GM04504 (cell line): ENCODE measurements around the gene MRAS.
A peak's percentile ranks its signal among the peaks of the same experiment; 100 is the strongest.
"Not testable (repeated sequence)": the region's sequence is repeated elsewhere in the genome, so short reads cannot be mapped to it uniquely, and the experiment has no call there.

ENCODE experiments used
- DNase-seq: peaks from one replicate; pipeline ENCODE4 v3.0.0-alpha.2; 2012; ENCODE audit warnings: low read depth

The MRAS gene

DNA sequence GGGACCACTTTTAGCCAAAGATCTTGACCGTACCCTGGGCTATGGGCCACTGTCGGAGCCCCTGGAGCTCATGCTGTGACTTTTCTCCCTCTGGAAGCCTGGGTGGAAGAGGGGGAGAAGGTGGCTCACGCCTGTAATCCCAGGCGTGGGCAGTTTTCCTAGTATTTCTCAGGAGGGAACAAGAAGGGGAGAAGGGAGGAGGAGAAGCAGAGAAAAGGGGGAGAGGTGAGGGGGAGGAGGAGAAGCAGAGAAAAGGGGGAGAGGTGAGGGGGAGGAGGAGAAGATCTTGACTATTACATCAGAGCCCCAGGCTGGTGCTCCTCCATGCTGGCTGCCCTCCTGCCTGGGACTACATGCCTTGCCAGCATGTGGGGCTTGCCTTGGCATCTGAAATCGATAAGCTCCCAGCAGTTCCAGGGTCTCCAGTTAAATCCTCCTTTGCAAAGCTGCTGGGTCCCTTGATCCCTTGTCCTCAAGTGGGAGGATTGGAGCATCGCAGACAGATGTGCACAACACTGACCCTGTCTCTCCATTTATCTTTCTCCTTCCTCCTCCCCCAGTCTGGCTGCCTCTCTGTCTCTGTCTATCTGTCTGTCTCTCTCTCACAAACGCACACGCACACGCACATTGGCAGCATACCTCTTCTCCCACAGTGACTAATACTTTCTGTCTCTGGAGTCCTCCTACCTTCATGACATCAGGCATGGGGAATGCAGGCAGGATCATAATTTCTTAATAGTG, 41.6 kb downstream of the MRAS start:
- DNase-seq: peak; percentile 84

DNA sequence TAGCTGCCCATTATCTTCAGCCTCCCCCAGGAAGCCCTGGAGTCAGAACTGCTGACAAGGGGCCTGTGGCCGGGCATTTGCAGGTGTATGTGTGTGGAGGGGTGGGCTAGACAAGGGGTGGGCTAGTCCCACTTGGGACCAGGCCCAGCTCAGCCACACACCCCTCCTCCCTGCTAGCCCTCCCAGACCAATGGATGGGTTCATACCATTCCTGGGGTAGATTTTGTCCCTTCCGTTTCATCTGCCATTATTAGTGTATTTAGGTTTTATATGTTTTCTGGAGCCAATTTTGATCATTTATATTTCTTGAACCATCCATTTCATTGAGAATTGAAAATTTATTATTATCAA, 42.2 kb downstream of the MRAS start:
- DNase-seq: no peak

DNA sequence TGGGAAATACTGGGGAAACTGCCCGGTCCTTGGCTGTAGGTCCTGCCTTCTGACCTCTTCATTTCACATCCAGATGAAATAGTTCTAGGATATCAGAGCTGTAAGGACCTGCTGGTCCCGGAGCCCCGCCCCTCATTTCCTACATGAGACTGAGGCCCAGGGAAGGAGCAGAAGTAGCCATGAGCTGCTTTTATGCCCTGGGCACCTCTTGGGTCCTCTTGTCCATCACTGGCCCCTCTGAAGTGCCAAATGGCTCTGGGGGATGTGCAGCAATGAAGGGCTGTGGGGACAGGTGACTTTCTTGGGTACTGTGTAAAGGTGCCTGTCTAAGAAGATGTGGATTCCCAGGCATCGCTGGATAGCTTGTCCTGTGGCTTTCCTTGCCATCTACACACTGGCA, 45.8 kb downstream of the MRAS start:
- DNase-seq: no peak

DNA sequence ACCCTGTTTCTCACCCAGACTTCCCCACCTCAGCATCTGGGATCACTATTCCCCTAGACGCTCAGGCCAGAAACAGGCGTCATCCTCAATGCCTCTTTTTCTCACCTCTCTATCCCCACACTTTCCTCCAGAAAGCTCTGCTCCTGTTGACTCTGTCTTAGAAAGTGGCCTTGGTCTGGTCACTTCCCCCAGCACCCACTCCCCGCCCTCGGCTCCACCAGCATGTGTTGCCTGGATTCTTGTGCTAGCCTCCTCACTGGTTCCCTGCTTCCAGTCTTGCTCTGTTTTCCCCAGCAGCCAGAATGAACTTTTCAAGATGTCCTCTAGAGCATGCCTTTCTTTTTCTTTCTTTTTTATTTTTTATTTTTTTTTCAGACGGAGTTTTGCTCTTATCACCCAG, 46.3 kb downstream of the MRAS start:
- no peak for DNase-seq

DNA sequence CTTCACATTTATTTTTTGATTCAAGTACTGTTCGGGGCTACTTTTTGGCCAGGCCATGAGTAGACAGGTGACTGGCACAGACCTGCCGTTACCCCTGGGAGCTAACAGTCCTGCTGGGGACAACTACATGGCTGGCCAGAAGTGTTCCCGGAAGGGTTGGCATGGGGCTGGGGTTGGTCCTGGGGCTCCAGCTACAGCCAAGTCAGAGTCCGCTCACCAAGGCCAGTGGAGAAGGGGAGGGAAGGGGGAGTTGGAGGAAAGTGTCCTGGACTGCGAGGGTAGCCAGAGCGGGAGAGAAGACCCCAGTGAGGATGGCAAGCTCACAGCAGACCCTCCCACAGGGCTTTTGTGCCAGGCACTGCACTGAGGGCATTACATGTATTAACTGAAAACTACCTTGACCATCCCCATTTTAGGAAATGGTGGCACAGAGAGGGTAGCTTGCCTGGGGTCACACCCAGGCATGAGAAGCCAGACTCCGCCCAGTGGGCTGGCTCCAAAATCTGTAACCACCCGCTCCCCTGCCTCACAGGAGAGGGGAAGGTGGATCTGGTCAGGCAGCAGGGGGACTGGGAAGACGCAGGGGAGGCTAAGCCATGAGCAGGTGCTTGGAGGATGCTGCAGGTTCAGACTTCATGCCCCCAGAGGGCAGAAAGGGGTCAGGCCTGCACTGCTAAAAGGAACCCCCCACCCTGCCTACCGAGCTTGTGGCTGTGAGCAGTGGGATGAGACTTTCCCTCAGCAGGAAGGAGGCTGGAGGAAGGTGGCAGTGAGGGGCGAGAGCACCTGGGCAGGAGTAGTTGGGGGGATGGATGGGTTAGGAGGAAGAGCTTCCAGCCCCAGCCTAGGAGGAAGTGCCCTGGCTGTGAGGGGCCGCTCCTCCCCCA, 47.7 kb downstream of the MRAS start:
- no peak for DNase-seq

DNA sequence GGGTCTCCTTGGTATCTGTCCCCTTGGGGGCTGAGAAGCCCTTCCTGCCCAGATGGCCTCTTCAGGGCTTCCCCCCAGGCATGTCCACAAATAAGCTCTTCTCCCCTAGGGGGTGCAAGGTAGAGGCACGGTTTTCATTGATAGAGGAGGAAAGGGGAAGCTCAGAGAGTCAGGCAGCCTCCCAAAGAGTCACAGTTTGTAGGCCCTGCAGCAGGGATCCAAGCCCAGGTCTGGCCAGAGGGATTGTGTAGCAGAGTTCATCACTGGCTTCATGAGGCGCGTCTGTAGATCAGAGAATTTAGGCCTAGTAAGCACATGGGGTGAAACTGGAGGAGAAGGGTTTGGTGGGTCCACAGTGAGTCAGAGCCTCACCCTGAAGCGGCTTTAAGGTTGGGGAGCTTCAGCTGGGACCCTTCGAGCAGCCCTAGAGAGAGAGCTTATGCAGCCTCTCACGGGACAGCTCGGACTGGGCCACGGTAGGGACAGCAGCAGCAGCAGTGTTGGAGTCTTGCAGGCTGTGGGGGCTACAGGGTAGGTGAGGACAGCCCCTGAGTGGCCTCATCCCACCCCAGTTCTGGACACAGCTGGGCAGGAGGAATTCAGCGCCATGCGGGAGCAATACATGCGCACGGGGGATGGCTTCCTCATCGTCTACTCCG, 48.5 kb downstream of the MRAS start:
- DNase-seq: no peak

DNA sequence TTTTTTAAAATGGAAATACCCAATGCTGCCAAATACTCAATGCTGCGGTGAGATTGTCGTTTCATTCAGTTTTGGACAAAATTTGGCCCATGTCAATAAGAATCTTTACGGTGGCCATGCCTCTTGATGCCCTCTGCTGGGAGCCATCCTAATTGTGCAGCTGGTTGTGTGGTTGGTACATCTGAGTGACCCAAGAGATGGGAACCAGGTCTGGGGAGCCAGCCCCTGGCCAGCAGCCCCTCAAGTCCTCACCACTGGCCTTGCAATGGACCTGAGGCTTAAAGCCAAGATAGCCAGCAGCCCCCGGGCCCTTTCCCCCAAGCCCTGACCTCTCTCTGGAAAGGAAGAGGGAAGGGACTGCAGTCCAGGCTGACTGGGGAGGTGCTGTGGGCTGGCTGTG, 49.6 kb downstream of the MRAS start:
- no peak for DNase-seq

DNA sequence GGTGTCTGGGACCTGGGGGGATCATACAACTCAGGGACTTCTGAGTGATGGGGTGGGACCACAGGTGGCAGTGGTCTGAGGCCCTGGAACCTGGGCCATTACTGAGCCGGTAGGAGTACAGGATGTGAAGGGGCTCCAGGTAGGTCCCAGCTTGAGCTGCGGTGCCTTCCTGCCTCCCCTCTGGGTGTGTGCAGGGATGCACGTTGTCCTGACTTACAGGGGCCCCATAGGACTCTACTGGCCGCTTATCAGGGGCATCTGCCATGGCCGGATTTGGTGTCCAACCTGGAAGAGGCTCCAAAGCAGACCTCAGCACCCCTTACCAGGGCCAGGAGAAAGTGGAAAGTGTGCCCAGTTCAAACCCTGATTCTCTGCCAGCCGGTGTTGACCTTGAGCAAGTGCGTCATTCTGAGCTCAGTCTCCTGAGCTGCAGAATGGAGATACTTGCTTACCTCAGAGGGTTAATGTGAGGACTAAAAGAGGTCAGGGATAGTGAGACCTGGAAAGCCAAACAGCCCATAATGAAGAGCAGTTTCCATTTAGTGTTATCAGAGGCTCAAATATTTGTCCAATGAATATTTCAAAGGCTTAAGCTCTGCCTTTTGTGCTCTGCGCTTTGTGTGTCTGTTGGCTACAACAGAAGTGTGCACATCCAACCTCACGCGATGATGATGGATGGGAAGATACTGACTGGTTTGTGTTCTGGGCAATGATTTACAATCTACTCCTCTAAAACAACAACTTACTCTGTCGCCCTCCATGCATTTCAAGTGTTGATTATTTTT, 50.6 kb downstream of the MRAS start:
- no peak for DNase-seq

DNA sequence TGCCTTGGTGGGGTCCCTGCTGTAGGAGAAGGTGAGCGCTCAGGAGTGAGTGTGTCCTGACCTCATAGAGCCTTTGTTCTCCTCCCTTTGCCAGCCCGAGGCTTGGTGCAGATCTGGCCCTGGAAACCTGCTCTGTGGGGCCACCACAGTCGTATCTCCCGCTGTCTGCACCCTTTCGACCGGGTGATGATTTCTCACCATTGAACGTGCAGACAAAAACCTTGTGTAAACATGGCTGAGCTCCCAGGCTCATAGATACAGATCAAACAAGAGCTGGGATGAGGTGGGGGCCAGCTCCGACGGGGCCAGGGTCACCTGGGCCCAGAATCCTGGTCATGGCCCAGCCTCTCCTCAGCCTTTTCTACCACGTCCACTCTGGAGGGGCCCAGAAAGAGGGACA, 51.4 kb downstream of the MRAS start:
- no peak for DNase-seq

DNA sequence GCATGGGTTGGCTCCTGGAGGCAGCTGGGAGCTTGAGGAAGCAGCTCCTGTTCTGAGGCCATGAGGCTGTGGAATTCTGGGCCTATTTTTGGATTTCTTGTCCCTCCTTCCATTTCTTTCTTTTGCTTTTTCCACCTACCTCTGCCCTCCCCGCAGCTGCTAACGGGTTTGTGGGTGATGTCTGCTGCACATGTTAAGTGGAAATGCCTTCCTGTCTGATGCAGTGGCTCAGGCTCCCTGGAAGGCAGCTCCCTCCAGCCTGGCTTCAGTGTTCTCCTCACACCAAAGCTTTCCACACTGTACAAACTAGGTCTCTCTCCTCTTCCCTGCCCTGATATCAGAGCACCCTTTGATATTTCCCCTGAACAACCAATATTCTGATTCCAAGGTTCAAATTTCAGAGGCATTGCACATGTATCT, 52.3 kb downstream of the MRAS start:
- DNase-seq: no peak

DNA sequence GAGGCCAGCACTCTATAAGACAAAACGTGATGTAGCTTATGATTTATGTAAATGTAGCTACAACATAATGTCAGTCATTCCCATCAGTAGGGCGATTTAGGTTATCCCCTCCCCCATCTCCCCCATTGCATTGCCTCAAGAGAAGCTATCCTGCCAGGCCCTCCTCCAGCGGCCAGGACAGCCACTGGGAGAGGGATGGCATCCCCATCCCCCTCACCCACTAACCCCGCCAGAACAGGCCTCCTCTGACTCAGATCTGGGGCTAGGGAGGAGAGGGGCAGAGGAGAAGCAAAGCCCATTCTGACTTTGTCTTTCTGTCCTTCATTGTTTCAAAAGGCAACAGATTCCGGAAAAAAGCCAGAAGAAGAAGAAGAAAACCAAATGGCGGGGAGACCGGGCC, 53.5 kb downstream of the MRAS start:
- DNase-seq: no peak

DNA sequence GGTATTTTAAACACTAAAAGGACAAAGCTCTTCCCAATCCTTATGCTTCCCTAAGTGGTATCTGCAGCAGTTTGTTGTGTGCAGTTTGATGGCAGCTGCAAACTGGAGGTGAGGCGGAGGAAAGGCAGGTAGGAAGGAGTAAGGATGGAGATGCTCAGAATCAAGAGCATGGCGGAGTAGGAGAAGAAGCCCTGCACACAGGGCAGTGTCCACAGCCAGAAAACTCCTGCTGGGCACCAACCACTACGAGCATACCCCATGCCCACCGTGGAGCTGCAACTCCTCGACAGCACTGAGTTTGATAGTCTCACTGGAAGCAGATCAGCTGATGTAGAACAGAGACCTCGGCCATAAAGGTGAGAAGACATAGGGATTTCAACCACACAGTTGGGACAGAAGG, 55.7 kb downstream of the MRAS start:
- DNase-seq: no peak

DNA sequence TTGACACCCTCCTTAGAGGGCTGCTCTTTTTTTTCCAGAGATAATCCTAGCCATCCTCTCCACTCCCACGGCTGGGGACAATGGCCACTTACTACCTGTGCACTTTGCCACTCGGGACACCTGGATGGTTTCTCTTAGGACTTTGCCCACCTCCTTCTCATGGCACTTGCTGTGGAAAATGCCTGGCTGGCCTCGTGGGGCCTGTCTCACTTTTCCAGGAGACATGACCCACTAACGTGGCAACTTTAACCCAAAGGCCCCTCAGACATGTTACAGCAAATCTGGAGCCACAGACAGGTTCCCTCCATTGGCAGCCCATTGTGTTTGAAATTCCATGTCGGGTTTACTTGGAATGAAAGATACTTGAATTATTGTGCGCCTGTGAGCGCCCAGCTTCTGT, 56.6 kb downstream of the MRAS start:
- no peak for DNase-seq

DNA sequence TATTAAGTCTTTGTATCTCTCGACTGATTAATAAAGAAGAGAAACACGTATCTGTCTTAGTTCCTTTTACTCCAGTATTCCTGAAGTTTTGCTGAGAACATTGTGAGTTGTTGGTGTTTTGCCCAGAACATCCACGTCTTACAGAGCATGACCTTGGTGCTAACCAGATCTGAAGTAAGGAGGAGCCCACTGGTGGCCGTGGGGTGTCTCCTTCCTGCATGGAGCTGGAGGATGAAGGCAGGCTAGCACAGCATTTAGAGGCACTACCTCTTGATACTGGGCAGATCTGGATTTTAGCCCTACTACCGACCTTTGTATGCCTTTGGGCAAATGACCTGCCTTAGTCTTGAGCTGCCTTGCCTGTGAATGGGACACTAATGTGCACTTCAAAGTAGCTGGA, 57.1 kb downstream of the MRAS start:
- DNase-seq: no peak

DNA sequence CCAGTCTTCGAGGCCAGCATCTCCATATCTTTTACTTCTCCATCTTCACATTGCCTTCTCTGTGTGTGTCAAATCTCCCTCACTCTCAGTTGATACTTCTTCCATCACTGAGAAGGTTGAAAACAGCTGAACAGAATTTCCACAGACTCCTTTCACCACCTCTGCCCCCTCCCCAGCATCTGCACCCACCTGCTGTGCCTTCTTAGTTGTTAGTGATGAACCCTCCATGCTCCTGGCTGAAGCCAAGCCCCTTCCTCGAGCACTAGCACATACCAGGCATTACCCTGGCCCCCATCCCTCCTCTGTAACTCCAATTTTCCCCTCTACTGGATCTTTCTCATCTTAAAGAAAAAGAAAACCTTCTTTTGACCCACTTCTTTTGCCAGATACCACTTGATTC, 58.2 kb downstream of the MRAS start:
- no peak for DNase-seq

DNA sequence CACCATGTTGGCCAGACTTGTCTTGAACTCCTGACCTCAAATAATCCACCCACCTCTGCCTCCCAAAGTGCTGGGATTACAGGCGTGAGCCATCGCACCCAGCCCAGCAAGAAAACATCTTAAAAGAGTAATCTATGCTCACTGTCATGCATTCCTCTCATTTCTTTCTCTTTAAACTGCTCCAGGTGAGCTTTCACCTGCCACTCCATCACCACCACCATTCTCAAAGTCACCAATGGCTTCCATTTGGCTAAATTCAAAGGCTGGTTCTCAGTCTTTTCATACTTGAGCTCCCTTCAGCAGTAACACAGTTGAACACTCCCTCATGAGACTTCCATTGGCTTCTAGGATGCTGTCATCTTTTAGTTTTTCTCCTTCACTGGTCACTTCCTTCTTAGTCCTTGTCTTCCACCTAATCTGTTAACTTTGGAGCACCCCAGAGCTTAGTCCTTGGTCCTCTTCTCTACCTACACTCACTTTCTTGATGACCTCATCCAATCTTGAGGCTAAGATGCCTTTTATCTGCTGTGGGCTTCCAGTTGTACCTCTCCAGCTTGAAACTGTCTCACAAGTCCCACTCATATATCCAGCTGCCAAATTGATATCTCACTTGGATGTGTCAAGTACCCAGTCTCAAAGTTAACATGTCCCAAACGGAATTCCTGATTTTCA, 59.0 kb downstream of the MRAS start:
- DNase-seq: no peak

DNA sequence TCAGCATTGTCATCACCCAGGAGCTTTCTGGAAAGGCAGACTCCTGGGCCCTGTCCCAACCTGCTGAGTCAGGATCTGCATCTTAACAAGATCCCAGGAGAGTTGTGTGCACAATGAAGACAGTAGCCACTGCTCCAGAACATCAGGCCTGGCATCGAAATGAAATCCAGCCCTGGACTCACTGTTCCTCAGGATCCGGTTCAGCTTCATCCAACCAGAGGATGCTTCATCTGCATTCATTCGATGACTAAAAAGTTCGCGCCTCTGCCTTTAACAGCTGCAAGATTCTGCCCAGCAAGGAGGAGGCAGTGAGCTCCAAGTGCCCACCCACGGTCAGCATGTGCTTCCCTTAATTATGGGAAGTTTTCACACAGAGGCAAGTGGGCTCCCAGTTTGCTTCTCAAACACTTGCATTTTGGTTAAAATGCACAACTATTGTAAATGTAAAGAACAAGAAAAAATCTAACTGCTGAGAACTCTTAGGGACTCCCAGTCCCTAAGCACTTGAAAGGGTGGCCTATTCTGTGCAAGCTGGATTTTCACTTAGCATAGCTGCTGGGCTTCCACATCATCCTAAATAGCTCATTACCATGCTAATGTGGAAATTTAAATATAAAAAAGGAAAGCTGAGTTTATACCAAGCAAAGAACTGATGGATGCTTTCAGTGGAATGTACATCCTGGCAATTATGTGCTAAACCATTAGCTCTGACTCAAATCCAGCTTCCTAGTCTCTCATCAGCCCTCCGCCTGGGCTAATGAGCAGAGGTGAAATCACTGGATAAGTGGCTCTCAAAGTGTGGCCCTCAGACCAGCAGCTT, 60.6 kb downstream of the MRAS start:
- no peak for DNase-seq

DNA sequence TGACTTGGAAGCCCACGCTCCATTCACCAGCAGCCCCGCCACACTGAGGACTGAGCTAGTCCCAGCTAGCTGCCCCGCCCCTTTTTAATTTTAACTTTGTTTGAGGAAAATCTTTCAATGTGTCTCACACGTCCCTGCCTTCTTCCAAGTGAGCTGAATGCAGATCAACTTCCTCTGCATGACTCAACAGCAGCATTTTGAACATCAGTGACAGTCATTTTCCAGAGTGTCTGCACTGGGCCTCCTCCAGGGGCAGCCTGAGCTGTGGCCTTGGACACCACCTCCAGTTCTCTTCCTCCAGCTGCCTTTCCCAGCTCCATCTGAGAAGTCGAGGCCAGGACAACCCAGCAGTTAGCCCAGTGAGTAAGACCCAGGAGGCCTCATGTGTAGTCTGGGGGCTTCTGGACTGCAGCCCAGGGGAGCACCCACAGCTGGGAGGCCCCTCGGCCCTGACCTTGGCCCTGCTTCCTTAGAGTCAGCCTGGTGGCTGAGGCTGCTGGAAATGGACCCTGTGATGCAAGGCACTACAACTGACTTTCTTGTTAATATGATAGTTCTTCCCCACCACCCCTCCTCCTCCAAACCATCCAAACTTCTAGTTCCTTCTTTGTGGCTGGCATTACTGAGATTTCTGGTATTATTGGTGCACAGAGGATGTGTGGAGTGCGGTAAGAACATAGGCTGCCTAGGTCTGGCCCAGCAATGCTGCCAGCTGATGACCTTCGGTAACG, 64.6 kb downstream of the MRAS start:
- peak; percentile 35 for DNase-seq

DNA sequence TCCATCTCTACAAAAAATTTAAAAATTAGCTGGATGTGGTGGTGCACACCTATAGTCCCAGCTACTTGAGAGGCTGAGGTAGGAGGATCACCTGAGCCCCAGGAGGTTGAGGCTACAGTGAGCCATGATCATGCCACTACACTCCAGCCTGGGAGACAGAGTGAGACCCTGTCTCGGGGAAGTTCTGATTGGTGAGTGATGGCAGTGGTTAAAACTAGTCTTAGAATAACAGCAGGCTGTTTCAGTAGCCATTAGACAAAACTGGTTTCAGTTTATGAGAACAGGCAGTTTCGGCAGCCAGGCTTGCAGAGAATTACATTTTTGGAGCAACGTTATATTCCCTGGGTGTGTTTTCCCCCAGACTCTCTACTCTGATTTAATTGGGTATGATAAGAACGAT, 67.9 kb downstream of the MRAS start:
- not testable (repeated sequence) for DNase-seq

DNA sequence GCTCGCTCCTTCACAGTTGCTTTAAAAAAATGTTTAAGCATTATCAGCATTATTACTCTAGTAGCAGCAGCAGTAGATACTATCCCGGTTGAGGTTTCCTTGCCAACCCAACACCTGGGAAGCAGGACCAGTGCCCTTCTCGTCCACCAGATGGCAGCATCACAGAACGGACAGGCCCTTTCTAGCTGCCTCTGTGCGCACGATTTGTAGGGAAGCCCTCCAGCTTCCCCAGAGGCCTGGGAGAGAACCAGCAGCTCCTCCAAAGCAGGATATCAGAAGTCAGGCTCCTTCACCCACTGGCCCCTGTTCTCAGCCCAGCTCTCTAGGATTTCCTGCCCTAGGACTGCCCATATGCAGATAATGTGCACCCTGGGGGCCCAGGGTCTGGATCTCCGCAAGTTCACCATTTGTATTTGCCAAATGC, 69.2 kb downstream of the MRAS start:
- peak; percentile 73 for DNase-seq
